ENCODE results near the gene MRO. TPM values are rescaled to one million over a fixed set of nuclear protein-coding genes. Genes with fewer than 3 reads are reported as not detected.

Gene MRO
- total and polyA plus RNA-seq, 4 experiments from 2014 or later: not detected

- no peak overlapping the region for H3K27ac Mint-ChIP-seq
- intact Hi-C loops (cut with micrococcal nuclease): no loop called here
- CTCF ChIA-PET (ENCODE audit: partially characterized antibody): no interaction called here
Observed at GRCh38 chr18:50748243-50749229, 71.3 kb downstream of the MRO start.

DNA sequence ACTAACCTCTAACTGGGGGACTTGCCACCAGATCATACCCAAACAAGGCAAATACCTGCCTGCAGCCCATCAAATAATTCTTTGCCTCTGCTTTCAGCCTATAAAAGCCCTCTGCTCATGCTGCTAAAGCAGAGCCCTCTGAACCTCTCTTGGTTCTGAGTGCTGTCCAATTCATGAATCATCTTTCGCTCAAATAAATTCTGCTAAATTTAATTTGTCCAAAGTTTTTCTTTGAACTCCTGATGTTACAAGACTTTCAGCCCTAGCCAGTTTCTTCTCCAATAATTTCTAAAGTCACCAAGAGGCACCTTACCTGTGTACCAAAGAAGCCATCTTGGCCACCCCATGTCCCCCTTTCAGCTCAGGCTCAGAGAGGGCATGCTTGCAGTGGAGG lies 72.0 kb downstream of the MRO start:
- H3K36me3 Mint-ChIP-seq: no peaks in the 10 kb centered on the region
- H3K9me3 ChIP-seq (ENCODE audit: control insufficient read depth in 1 of 2, low read length in 2 of 2): no peaks in the 10 kb centered on the region
- no peak overlapping the region for H3K27ac ChIP-seq (ENCODE audit: low read depth, low read length)
- intact Hi-C loops (cut with micrococcal nuclease): no loop called here
- ChIA-PET POLR2A (ENCODE audit: partially characterized antibody) (no interaction called here), CTCF (ENCODE audit: partially characterized antibody) (no interaction called here)
- H3K36me3 ChIP-seq (ENCODE audit: insufficient read depth, low read length): no peaks in the 10 kb centered on the region
- no peaks in the 10 kb centered on the region for H3K4me1 ChIP-seq (ENCODE audit: insufficient read depth, low read length)
- H3K4me3 Mint-ChIP-seq: no peak overlapping the region
- H3K9me3 Mint-ChIP-seq: peaks cover 0 to 3% (median 0%) of the 10 kb centered on the region in 8 donors
- H3K27ac Mint-ChIP-seq: no peak overlapping the region
- H3K27me3 ChIP-seq (ENCODE audit: insufficient read depth, low read length): peaks cover 5% of the 10 kb centered on the region
- peaks cover 20% of the 10 kb centered on the region in 2 donors for H3K27me3 Mint-ChIP-seq
- DNase-seq: no peak
- no peak overlapping the region for H3K4me3 ChIP-seq (ENCODE audit: low read length in 2 of 2)
- no peaks in the 10 kb centered on the region for H3K4me1 Mint-ChIP-seq

More at GRCh38 chr18:50748243-50749229, 71.3 kb downstream of the MRO start:
- Histone ChIP-seq H3K27me3 (ENCODE audit: insufficient read depth, low read length) (peaks cover 5% of the 10 kb centered on the region), H3K4me1 (ENCODE audit: insufficient read depth, low read length) (no peaks in the 10 kb centered on the region), H3K27ac (ENCODE audit: low read depth, low read length) (no peak overlapping the region), H3K4me3 (ENCODE audit: low read length in 2 of 2) (no peak overlapping the region), H3K9me3 (ENCODE audit: control insufficient read depth in 1 of 2, low read length in 2 of 2) (no peaks in the 10 kb centered on the region), H3K36me3 (ENCODE audit: insufficient read depth, low read length) (no peaks in the 10 kb centered on the region)
- POLR2A ChIA-PET (ENCODE audit: partially characterized antibody): no interaction called here
- H3K27me3 Mint-ChIP-seq: peaks cover 20 to 21% of the 10 kb centered on the region in 2 donors
- no peaks in the 10 kb centered on the region for H3K4me1 Mint-ChIP-seq
- H3K36me3 Mint-ChIP-seq: no peaks in the 10 kb centered on the region
- H3K4me3 Mint-ChIP-seq: no peak overlapping the region
- no peak for DNase-seq
- H3K9me3 Mint-ChIP-seq: peaks cover 0 to 3% (median 0%) of the 10 kb centered on the region in 8 donors

GRCh38 chr18:50745945-50746344 lies 73.9 kb downstream of the MRO start:
- H3K9me3 Mint-ChIP-seq: peaks cover 0 to 3% (median 0%) of the 10 kb centered on the region in 8 donors
- H3K36me3 Mint-ChIP-seq: no peaks in the 10 kb centered on the region
- Histone ChIP-seq H3K4me1 (ENCODE audit: insufficient read depth, low read length) (no peaks in the 10 kb centered on the region), H3K9me3 (ENCODE audit: control insufficient read depth in 1 of 2, low read length in 2 of 2) (no peaks in the 10 kb centered on the region), H3K36me3 (ENCODE audit: insufficient read depth, low read length) (no peaks in the 10 kb centered on the region), H3K27me3 (ENCODE audit: insufficient read depth, low read length) (peaks cover under 1% of the 10 kb centered on the region), H3K4me3 (ENCODE audit: low read length in 2 of 2) (no peak overlapping the region), H3K27ac (ENCODE audit: low read depth, low read length) (no peak overlapping the region)
- no peak overlapping the region for H3K4me3 Mint-ChIP-seq
- no peaks in the 10 kb centered on the region for H3K4me1 Mint-ChIP-seq
- H3K27me3 Mint-ChIP-seq: peaks cover 12 to 16% of the 10 kb centered on the region in 2 donors
- no peak for DNase-seq
- ChIA-PET CTCF (ENCODE audit: partially characterized antibody) (no interaction called here), POLR2A (ENCODE audit: partially characterized antibody) (no interaction called here)
- intact Hi-C loops (cut with micrococcal nuclease): no loop called here
- H3K27ac Mint-ChIP-seq: no peak overlapping the region

Other genes with a start within 250 kb of the MRO start
- gene ME2, start 59.1 kb upstream of the MRO start, total RNA-seq: 10 to 100 TPM; 48.6 to 53.5 TPM
- 10 to 100 TPM; 48.6 to 50.8 TPM for gene ME2, start 59.1 kb upstream of the MRO start, polyA plus RNA-seq
- gene ELAC1, start 148.0 kb upstream of the MRO start, total RNA-seq: 10 to 100 TPM; 11.6 to 11.7 TPM
- 10 to 100 TPM; 15.3 to 18.5 TPM for gene ELAC1, start 148.0 kb upstream of the MRO start, polyA plus RNA-seq
- 100 to 1,000 TPM; 143 to 155 TPM for gene SMAD4, start 210.2 kb upstream of the MRO start, total RNA-seq
- 10 to 100 TPM; 37.7 to 95.4 TPM for gene SMAD4, start 210.2 kb upstream of the MRO start, polyA plus RNA-seq